ENCODE results near the gene COMP.

COMP gene

GRCh38 chr19:18768997-18769891, 21.9 kb downstream of the COMP start:
- FAIRE-seq: no peak

GRCh38 chr19:18768046-18768771, 22.9 kb downstream of the COMP start:
- FAIRE-seq: no peak

GRCh38 chr19:18765224-18765623, 25.9 kb downstream of the COMP start:
- no peak for FAIRE-seq

GRCh38 chr19:18764591-18765051, 26.5 kb downstream of the COMP start:
- FAIRE-seq: no peak

- no peak for FAIRE-seq
Measured at GRCh38 chr19:18763674-18764590, 27.2 kb downstream of the COMP start.

- FAIRE-seq: no peak
Measured at GRCh38 chr19:18762125-18763023, 28.7 kb downstream of the COMP start.

- no peak for FAIRE-seq
Measured at GRCh38 chr19:18761531-18762110, 29.5 kb downstream of the COMP start.

GRCh38 chr19:18760440-18761383, 30.4 kb downstream of the COMP start:
- no peak for FAIRE-seq

GRCh38 chr19:18759995-18760426, 31.1 kb downstream of the COMP start:
- FAIRE-seq: no peak

- no peak for FAIRE-seq
Measured at GRCh38 chr19:18759304-18759994, 31.7 kb downstream of the COMP start.

GRCh38 chr19:18756896-18757295, 34.2 kb downstream of the COMP start:
- FAIRE-seq: no peak

- FAIRE-seq: no peak
Measured at GRCh38 chr19:18754501-18754900, 36.6 kb downstream of the COMP start.

GRCh38 chr19:18751571-18751970, 39.5 kb downstream of the COMP start:
- FAIRE-seq: no peak

GRCh38 chr19:18750295-18750970, 40.7 kb downstream of the COMP start:
- FAIRE-seq: no peak

- no peak for FAIRE-seq
Measured at GRCh38 chr19:18749362-18750231, 41.5 kb downstream of the COMP start.

- FAIRE-seq: no peak
Measured at GRCh38 chr19:18746401-18747325, 44.4 kb downstream of the COMP start.

GRCh38 chr19:18745931-18746330, 45.2 kb downstream of the COMP start:
- no peak for FAIRE-seq
